ENCODE data around the gene CHST8. TPM values are rescaled to one million over a fixed set of nuclear protein-coding genes. Genes with fewer than 3 reads are reported as not detected.
"Not testable (repeated sequence)": the region's sequence is repeated elsewhere in the genome, so short reads cannot be mapped to it uniquely, and the experiment has no call there.

CHST8 gene
- total RNA-seq, 1 experiment from 2014 or later = not detected

GRCh38 chr19:33661336-33661735 lies 39.6 kb downstream of the CHST8 start:
- no peak overlapping the region for H3K4me3 Mint-ChIP-seq (ENCODE audit: unreplicated experiment)
- H3K27me3 Mint-ChIP-seq (ENCODE audit: insufficient read depth, unreplicated experiment) = no peaks in the 10 kb centered on the region
- no peak overlapping the region for H3K27ac Mint-ChIP-seq (ENCODE audit: low read depth, unreplicated experiment)
- peaks cover 13% of the 10 kb centered on the region for H3K9me3 Mint-ChIP-seq (ENCODE audit: unreplicated experiment)
- intact Hi-C loops (cut with micrococcal nuclease) = no loop called here
- peaks cover 10% of the 10 kb centered on the region for H3K36me3 Mint-ChIP-seq (ENCODE audit: insufficient read depth, unreplicated experiment)
- DNase-seq (ENCODE audit: unreplicated experiment) = no peak
- no TSS peak for BruUV-seq (replicated peaks)
- TF ChIP-seq, protein P1, sequence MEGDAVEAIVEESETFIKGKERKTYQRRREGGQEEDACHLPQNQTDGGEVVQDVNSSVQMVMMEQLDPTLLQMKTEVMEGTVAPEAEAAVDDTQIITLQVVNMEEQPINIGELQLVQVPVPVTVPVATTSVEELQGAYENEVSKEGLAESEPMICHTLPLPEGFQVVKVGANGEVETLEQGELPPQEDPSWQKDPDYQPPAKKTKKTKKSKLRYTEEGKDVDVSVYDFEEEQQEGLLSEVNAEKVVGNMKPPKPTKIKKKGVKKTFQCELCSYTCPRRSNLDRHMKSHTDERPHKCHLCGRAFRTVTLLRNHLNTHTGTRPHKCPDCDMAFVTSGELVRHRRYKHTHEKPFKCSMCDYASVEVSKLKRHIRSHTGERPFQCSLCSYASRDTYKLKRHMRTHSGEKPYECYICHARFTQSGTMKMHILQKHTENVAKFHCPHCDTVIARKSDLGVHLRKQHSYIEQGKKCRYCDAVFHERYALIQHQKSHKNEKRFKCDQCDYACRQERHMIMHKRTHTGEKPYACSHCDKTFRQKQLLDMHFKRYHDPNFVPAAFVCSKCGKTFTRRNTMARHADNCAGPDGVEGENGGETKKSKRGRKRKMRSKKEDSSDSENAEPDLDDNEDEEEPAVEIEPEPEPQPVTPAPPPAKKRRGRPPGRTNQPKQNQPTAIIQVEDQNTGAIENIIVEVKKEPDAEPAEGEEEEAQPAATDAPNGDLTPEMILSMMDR (IDR thresholded peaks at IDR 0.05; ENCODE audit: unreplicated experiment) = no peak
- POLR2A ChIA-PET = no interaction called here
- no peaks in the 10 kb centered on the region for H3K4me1 Mint-ChIP-seq (ENCODE audit: insufficient read depth, unreplicated experiment)
- CTCF ChIA-PET = interaction anchor here (0.6 to 0.9 kb wide), 2 partner anchors 231 to 442 kb away, joined by 4 read pairs; no protein-coding TSS in a partner anchor

GRCh38 chr19:33662391-33663092 lies 40.8 kb downstream of the CHST8 start:
- intact Hi-C loops (cut with micrococcal nuclease) = no loop called here
- Mint-ChIP-seq H3K4me1 (ENCODE audit: insufficient read depth, unreplicated experiment) (no peaks in the 10 kb centered on the region), H3K4me3 (ENCODE audit: unreplicated experiment) (no peak overlapping the region), H3K9me3 (ENCODE audit: unreplicated experiment) (peaks cover 20% of the 10 kb centered on the region), H3K27ac (ENCODE audit: low read depth, unreplicated experiment) (no peak overlapping the region), H3K27me3 (ENCODE audit: insufficient read depth, unreplicated experiment) (no peaks in the 10 kb centered on the region), H3K36me3 (ENCODE audit: insufficient read depth, unreplicated experiment) (peaks cover 13% of the 10 kb centered on the region)
- TF ChIP-seq, protein P1 (IDR thresholded peaks at IDR 0.05; ENCODE audit: unreplicated experiment) = no peak
- POLR2A ChIA-PET = no interaction called here
- no peak for DNase-seq (ENCODE audit: unreplicated experiment)
- BruUV-seq (replicated peaks) = no TSS peak
- CTCF ChIA-PET = no interaction called here

- H3K27me3 Mint-ChIP-seq (ENCODE audit: insufficient read depth, unreplicated experiment); CTCF ChIA-PET; H3K4me1 Mint-ChIP-seq (ENCODE audit: insufficient read depth, unreplicated experiment); BruUV-seq (replicated peaks); H3K27ac Mint-ChIP-seq (ENCODE audit: low read depth, unreplicated experiment); H3K4me3 Mint-ChIP-seq (ENCODE audit: unreplicated experiment); POLR2A ChIA-PET; DNase-seq (ENCODE audit: unreplicated experiment); intact Hi-C loops (cut with micrococcal nuclease): not testable (repeated sequence)
- Mint-ChIP-seq H3K9me3 (ENCODE audit: unreplicated experiment) (peaks cover 28% of the 10 kb centered on the region), H3K36me3 (ENCODE audit: insufficient read depth, unreplicated experiment) (peaks cover 13% of the 10 kb centered on the region)
Measured at GRCh38 chr19:33663316-33663715, 41.6 kb downstream of the CHST8 start.

DNA sequence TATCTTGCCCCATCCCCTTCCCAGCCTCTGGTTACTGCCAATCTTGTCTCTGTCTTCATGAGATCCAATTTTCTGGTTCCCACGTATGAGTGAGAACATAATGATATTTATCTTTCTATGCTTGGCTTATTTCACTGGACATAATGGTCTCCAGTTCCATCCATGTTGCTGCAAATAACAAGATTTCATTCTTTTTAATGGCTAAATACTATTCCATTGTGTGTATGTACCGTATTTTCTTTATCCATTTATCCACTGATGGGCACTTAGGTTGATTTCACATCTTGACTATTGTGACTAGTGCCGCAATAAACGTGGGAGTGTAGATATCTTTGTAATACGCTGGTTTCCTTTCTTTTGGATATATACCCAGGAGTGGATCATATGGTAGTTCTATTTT lies 43.0 kb downstream of the CHST8 start:
- POLR2A ChIA-PET = no interaction called here
- no TSS peak for BruUV-seq (replicated peaks)
- Mint-ChIP-seq H3K27me3 (ENCODE audit: insufficient read depth, unreplicated experiment) (no peaks in the 10 kb centered on the region), H3K4me1 (ENCODE audit: insufficient read depth, unreplicated experiment) (no peaks in the 10 kb centered on the region), H3K36me3 (ENCODE audit: insufficient read depth, unreplicated experiment) (peaks cover 13% of the 10 kb centered on the region), H3K9me3 (ENCODE audit: unreplicated experiment) (peaks cover 32% of the 10 kb centered on the region), H3K27ac (ENCODE audit: low read depth, unreplicated experiment) (no peak overlapping the region), H3K4me3 (ENCODE audit: unreplicated experiment) (no peak overlapping the region)
- intact Hi-C loops (cut with micrococcal nuclease) = no loop called here
- CTCF ChIA-PET = interaction anchor here (0.6 kb wide), 1 partner anchor 433 kb away, joined by 4 read pairs; no protein-coding TSS in a partner anchor
- no peak for DNase-seq (ENCODE audit: unreplicated experiment)
- TF ChIP-seq, protein P1 (IDR thresholded peaks at IDR 0.05; ENCODE audit: unreplicated experiment) = no peak
